GM12874 (cell line): ENCODE results near the gene FFAR2.

Experiments used
- TF ChIP-seq, protein P1 (sequence below): IDR thresholded peaks from 2 replicates; pipeline ENCODE4 v1.5.1; 2011; ENCODE audit warnings: low read depth, mild to moderate bottlenecking, control low read depth, low read length, moderate library complexity; ENCODE audit not compliant: insufficient read depth

Gene FFAR2

DNA sequence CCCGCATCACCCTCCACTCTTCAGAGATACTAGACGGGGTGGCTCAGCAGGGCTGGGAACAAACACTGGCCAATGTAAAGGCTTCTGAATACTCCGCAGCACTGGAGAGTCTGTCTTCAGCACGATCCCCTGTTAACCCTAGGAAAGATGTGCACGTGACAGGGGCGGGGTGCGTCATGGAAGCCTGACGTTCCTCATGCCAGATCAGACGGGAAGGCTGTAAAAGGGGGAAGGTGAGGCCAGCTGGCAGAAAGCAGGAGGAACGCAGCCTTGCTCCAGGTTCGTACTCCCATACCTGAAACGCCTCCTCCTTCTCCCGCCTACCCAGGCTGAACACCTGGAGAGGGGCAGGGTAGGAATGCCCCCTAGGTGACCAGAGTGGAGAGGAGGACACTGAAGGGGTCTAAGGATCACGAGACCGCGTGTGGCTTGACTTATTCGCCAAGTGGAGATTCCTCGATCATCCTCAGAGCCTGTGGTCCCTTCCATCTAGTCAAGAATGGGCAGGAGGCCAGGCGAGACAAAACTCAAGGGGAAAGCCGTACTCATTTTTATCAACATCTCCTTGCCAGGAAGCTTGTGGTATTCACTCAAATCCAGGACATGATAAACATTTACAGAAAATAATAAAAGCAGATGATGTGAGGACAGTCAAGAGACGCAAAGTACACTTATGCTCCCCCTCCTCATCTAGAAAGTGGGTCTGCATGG lies 18.2 kb upstream of the FFAR2 start:
- TF ChIP-seq, protein P1, sequence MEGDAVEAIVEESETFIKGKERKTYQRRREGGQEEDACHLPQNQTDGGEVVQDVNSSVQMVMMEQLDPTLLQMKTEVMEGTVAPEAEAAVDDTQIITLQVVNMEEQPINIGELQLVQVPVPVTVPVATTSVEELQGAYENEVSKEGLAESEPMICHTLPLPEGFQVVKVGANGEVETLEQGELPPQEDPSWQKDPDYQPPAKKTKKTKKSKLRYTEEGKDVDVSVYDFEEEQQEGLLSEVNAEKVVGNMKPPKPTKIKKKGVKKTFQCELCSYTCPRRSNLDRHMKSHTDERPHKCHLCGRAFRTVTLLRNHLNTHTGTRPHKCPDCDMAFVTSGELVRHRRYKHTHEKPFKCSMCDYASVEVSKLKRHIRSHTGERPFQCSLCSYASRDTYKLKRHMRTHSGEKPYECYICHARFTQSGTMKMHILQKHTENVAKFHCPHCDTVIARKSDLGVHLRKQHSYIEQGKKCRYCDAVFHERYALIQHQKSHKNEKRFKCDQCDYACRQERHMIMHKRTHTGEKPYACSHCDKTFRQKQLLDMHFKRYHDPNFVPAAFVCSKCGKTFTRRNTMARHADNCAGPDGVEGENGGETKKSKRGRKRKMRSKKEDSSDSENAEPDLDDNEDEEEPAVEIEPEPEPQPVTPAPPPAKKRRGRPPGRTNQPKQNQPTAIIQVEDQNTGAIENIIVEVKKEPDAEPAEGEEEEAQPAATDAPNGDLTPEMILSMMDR, result no peak

DNA sequence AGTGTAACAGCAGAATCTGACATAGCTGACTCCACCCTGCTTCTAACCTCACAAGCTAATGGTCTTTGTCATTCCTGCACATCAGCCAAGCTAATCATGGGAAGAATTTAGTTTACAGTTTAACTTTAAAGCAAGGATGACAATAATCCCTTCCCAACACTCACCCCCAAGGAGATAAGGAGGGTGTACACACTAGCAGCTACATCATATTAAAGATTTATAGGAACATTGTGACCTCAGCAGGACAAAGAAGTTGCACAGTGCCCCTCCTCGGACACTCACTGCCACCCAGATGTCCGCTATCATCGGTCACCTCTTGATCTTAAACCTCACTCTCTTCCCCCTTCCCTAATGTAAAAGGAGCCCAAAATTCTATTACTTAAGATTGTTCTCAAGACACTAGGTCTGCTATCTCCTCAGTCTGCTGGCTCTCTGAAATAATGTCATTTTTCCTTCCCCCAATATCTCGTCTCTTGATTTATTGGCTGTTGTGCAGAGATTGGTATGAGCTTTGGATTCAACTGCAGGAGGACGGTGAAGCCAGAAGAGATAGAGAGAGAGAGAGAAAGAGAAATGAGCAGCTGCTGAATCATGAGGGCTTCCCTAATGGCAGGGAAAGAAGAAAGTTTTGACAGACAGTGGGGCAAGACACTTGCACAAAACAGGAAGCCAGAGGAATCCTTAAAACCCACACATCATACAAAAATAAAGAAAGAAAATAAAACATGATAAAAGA lies 17.5 kb upstream of the FFAR2 start:
- TF ChIP-seq, protein P1, result no peak

DNA sequence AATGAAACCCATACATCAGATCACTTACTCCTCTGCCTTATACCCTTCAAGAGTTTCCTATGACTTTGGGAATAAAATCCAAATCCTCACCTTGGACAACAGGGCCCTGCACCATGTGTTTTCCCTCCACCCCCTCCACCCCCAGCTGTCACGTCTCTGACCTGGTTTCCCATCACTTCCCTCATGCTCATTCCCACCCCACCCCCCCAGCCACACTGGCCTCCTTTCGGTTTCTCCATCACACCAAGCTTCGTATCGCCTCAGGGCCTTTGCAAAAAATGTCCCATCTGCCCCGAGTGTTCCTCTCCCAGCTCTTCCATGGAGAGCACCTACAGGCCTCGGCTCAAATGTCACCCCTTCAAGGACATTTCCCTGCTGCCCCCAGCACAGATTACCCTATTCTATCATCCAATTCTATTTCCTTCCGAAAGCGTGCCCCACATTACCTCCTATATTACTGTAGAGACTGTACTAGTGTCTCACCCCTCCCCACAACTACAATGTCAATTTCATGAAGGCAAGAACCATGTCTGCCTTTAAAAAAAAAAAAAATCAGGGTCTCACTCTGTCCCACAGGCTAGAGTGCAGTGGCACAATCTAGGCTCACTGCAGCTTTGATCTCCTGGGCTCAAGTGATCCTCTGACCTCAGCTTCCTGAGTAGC lies 16.8 kb upstream of the FFAR2 start:
- TF ChIP-seq, protein P1, result no peak

DNA sequence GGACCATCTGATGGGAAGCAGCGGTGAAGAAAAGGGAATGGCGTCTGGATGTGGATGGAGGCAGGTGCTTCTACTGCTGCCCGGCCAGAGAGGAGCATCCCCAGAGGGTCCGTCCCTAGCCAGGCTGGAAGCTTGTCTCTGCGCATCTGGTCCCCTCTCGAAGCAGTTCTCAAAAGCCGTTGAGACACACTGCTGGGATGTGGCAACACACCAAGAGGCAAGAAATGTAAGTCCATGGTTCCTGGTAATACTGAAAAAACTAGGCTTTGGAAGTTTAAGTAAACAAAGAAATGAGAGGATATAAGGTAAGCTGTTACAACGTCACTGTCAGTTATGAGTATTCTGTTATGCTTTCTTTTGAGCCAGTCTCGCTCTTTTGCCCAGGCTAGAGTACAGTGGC lies 15.1 kb upstream of the FFAR2 start:
- TF ChIP-seq, protein P1, result no peak

DNA sequence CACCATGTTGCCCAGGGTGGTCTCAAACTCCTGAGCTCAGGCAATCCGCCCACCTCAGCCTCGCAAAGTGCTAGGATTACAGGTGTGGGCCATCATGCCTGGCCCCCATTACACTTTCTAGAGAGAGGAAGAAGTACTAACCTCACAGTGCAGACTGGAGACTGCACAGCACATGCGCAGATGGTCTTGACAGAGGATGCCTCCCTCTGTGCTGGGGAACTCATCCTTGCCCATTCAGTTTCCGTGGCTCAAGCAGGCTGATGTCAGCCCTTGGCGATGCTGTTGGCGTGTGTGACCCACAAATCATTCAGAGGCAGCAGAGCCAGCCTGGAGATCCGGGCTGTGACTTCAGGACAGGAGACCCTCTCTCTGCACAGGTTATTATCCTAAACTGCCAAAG lies 14.6 kb upstream of the FFAR2 start:
- TF ChIP-seq, protein P1, result no peak

DNA sequence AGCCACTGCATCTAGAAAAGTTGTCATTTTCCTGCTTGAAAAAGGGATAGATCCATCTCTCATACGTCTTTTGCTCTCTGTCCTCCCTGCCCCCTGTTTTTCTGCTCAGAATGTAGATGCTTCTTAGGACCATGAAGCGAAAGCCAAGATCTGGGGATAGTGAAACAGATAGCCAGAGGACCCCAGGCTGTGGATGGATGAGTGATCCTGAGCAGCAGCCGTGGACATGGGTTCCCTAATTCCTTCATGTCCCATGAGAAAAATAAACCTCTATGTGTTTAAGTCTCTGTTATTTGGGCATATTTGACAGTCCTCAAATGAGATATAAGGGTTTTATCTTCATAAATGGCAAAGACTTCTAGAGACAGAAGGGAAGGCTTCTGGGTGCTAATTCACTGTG lies 12.2 kb upstream of the FFAR2 start:
- TF ChIP-seq, protein P1, result no peak
